Femur (tissue), 1 donor: ENCODE results near the gene MRPS25.

Experiments used
- DNase-seq: peaks from one replicate; pipeline ENCODE4 v3.0.0-alpha.2; 2017

Gene MRPS25

GRCh38 chr3:15064835-15065549 lies at the start of gene MRPS25:
Gene MRPS25, minus strand, starts transcription at chr3:15065315. Its CDS starts 121 bp downstream, at chr3:15065194.
- peak; percentile 94 for DNase-seq

- no peak for DNase-seq
Measured at GRCh38 chr3:15113884-15114283, 48.8 kb upstream of the MRPS25 start.

GRCh38 chr3:15113471-15113870 lies 48.4 kb upstream of the MRPS25 start:
- no peak for DNase-seq

GRCh38 chr3:15112011-15112410 lies 46.9 kb upstream of the MRPS25 start:
- no peak for DNase-seq

- no peak for DNase-seq
Measured at GRCh38 chr3:15110206-15110605, 45.1 kb upstream of the MRPS25 start.

- no peak for DNase-seq
Measured at GRCh38 chr3:15108869-15109268, 43.8 kb upstream of the MRPS25 start.

GRCh38 chr3:15108082-15108545 lies 43.0 kb upstream of the MRPS25 start:
- peak; percentile 83 for DNase-seq

- DNase-seq, result no peak
Measured at GRCh38 chr3:15107075-15107947, 42.2 kb upstream of the MRPS25 start.

GRCh38 chr3:15102836-15103235 lies 37.7 kb upstream of the MRPS25 start:
- DNase-seq, result no peak

GRCh38 chr3:15102256-15102655 lies 37.1 kb upstream of the MRPS25 start:
- DNase-seq, result peak; percentile 73

GRCh38 chr3:15099364-15100098 lies 34.4 kb upstream of the MRPS25 start:
- peak; percentile 34 for DNase-seq

GRCh38 chr3:15098503-15099363 lies 33.6 kb upstream of the MRPS25 start, which contains the start of gene RBSN:
Gene RBSN, minus strand, starts transcription at chr3:15099148. Its CDS starts 3,028 bp downstream, at chr3:15096120.
- DNase-seq, result peak; percentile 97

GRCh38 chr3:15097891-15098290 lies 32.8 kb upstream of the MRPS25 start:
- DNase-seq, result no peak

GRCh38 chr3:15096046-15096445 lies 30.9 kb upstream of the MRPS25 start:
- no peak for DNase-seq

GRCh38 chr3:15094187-15094875 lies 29.2 kb upstream of the MRPS25 start:
- DNase-seq, result no peak

- DNase-seq, result no peak
Measured at GRCh38 chr3:15092686-15093085, 27.6 kb upstream of the MRPS25 start.

- no peak for DNase-seq
Measured at GRCh38 chr3:15091575-15091974, 26.5 kb upstream of the MRPS25 start.

- no peak for DNase-seq
Measured at GRCh38 chr3:15089201-15089600, 24.1 kb upstream of the MRPS25 start.

- DNase-seq, result no peak
Measured at GRCh38 chr3:15086699-15087098, 21.6 kb upstream of the MRPS25 start.

GRCh38 chr3:15086263-15086662 lies 21.1 kb upstream of the MRPS25 start:
- DNase-seq, result no peak

GRCh38 chr3:15083252-15083651 lies 18.1 kb upstream of the MRPS25 start:
- no peak for DNase-seq
